Stromal cell of bone marrow (primary cell): ENCODE measurements around the gene MEGF11.

ENCODE experiments used
- DNase-seq: peaks from one replicate; pipeline ENCODE4 v3.0.0-alpha.2; 2012; ENCODE audit warnings: low read depth

Gene MEGF11

DNA sequence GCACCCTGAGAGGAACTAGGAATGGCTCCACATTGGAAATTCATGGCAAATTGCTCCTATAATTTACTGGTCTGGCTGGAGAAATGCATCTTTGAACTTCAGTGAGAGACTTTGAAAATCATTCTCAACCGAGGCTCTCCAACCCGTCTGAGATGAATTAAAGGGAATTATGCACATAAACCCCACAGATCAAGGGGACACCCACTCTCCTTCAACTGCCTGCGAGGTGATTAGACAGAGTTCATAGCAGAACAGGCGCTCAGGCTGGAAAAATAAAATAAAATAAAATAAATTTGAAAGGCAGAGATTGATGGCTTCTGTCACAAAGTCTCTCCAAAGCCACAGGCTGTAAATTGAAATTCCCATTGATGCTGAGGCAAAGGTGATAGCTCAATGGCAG is 37.7 kb downstream of the MEGF11 start:
- DNase-seq = no peak

DNA sequence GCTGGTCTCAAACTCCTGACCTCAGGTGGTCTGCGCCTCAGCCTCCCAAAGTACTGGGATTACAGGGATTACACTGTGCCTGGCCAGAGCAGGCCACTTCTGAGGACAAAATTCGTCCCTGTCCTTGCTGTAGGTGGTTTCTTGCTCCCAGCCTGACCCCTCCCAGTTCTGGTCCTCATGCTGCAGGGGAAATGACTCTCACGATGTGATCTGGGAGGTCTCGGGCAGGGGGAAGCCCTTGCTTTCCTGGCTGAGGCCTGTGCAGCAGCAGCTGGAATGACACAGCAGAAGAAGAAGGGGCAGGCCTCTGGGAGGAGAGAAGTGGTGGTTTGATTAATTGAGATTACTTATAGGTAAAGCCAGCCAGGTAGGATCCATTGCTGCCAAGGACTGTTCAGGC is 39.3 kb downstream of the MEGF11 start:
- no peak for DNase-seq

DNA sequence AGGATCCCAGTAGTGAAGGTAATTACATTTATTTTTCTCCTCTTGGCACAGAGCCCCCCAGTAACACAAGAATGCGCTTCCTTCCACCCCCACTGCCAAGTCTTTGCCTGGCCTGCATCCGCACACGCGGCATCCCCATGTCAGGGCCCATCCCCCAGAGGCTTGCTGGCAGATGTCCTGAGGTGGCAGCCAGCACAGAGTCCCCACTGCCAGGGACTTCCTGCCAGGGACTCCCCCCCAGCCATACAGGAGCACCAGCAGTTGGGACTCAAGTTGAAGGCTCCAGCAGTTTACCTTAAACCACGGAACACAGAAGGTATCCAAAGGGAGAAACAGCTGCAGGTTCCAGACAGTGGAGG is 41.0 kb downstream of the MEGF11 start:
- no peak for DNase-seq

DNA sequence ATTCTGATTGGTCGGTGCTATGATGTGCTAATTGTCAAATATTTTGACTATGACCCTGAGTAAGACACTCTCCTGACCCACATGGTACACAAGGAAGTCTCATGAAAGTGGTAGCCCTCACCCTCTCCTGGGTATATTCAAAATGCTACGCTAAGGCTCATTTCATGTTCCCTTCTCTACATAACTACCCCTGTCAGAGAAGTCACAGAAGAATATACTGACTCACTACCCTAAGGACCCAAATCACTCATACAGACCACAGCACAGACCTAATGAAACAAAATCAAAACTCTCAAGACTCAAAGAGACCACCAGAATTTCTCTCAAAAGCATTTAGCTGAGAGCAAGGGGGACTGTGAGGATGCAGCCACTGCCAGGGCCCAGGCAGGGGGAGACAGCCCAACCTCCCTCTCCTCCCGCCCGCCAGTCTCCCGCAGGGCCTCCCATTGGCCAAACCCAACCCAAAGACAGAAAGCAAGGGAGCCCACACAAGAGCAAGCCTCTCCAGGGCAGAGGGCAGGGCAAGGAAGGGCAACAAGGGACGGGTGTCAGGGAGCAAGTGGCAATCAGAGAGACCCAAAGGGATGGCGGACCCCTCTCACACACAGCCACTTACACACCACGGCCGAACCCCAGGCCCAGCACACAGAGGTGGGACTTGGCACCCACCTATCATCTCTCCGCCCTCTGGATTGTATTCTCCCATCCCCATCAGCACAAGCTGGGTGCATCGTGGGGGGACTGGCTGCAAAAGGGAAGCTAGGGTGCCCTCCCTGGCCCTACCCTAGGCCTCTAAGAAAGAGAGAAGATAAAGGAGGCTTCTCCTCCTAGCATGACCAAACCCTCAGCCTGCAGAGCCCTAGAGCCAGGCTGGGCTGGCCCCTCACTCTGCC is 41.6 kb downstream of the MEGF11 start:
- no peak for DNase-seq

DNA sequence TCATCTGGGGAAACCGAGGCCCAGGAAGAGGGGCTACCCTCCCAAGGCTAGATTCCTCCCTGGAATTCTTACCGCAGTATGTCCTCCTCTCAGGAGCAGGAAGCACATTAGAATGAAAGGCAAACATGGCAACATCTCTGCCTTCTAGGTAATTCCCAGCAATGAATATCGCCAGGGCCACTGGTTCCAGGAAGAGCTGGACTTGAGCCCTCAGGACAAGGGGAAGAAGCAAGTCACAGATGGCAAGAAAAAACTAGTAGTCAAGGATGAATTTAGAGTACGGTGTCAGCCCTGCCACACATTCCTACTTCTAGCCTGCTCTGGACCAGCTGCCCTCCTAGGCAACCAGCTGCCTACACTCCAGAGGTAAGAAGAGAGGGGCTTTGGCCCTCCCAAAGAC is 42.9 kb downstream of the MEGF11 start:
- DNase-seq = no peak

DNA sequence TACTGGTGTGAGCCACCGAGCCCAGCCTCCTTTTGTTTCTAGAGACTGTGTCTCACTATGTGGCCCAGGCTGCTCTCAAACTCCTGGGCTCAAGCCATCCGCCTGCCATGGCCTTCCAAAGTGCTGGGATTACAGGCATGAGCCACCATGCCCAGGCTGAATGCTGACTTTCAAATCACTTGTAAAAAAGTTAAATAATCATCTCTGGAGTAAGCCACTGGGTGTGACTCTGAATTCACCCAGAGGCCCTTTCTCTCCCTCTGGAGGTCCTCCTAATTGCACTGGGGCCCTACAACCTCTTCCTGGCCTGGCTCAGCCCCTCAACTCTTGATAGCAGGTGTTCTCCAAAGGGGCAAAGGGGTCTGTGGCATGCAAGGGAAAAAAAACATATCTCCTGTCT is 54.8 kb downstream of the MEGF11 start:
- no peak for DNase-seq

DNA sequence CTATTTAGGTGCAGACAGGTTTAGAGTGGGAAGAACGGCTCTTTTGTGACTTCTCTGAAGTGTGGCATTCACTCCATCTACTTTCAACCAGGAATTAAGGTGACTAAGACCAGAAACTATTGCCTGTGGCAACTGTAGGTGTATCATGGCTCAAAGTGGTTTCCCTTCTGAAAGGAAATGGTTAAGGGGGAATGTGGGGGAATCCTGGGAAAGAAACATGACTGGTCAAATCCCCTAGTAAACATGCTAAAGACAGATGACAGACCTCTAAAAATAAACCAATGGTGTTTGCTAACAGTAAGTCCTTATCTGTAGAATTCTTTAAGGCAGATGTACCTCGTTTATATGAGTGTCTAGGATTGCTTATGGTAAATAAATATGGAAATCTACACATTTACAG is 56.9 kb downstream of the MEGF11 start:
- DNase-seq = no peak

DNA sequence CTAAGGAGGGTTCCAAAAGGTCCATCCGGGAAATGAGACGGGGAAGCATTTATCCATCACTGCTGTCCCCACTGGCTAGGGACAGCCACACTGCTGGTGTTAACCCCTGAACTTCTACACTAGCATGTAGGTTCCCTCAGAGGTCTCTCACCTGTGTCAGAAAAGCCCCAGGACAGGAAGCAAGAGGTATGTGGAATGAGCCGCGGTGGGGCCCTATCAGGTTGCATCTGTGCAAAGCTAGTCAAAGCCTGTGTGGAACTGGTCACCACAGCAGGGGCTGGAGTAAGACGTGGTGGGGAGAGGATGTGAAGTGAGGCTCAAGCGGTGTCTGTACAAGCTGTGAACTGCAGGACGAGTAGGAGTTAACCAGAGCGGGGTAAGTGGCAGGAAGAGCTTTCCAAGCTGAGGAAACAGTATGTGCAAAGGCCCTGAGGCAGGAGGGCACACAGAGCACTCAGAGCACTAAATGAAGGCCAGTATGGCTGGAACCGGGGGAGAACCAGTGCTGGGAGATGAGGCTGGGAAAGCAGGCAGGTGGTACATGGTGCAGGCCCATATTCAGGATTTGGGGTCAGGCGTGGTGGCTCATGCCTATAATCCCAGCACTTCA is 57.8 kb downstream of the MEGF11 start:
- no peak for DNase-seq

DNA sequence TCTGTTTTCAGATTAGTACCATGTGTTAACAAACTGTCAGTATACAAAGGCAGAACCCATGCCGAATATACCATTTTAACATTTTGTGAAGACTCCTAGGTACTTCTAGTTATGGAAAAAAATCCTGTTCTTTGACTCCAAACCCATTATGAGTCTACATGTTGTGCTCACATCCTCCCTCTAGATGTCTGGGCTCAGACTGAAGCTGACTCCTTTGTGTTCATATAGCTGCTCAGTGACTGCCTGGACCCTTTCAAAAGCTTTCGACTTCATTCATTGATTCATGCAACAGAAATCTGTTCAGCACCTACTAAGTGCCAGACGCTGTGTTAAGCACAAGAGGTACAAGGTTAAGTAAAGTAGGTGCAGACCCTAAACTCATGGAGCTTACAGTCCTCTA is 60.5 kb downstream of the MEGF11 start:
- DNase-seq = no peak

DNA sequence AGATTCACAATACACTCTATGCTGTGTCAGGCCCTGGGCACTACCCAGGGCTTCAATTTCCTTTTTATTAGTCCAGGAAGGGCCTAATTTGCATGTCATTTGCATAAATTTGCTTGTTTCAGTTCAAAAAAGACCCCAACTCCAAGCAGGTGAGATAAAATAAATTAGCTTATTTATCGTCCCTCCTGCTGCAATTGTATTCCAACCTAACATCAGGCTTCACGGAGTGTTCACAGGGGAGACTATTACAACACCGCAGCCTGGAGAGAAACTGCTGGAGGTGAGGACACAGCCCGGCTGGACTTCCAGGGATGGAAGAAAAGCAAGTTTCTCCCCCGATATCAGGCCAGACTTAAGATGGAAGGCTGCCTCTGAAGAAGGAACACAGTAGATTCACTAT is 62.8 kb downstream of the MEGF11 start:
- DNase-seq = no peak

DNA sequence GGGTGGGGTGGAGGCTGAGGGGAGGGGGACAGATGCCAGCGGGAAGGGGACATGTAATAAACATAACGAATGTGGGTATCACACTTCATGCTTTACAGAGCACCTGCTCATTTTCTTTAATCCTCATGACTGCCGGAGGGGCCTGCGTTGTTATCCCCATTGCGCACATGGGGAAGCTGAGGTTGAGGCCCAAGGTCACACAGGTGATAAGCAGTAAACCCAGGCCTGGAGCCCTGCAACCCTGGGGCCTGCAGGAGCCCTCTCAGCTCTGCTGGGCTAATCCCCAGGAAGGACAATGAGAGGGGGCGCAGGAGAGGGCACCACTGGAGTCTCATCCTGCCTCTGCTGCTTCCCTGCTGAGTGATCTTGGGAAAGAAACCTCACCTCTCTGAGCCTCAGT is 64.3 kb downstream of the MEGF11 start:
- no peak for DNase-seq

DNA sequence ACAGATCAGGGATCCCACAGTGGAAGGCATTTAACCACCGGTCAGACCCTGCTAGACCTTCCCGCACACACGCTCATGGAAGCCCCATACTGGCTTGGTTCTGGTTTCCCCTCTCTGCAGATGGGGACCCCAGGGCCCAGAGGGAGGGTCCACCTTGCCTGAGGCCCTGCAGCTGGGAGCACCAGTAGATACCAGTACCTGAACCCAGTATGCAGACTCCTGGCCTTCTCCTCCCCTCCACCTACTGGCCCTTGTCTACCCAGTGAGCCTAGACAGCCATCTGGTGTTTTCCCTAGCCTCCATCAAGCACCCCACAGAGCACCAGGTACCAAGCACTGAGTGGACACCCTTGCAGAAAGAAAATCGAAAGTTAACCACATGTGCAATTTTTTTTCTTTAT is 65.1 kb downstream of the MEGF11 start:
- no peak for DNase-seq

DNA sequence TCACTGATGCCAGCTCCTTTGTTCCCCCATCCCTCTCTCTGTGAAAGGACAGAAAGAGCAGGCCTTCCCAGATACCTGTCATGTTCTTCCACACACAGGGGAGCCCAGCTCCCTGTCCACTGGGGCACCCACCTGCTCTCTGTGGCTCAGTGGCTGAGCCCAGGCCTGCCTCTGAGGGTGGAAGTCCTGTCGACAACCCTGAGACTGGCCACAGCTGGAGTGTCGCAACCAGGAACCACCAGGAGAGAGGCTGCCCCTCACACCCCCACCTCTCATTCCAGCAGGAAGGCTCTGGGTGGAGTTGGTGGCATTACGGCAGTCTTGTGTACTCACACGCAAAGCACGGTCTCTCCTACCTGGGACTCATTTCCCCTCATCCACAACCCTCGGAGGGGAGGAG is 66.3 kb downstream of the MEGF11 start:
- no peak for DNase-seq

DNA sequence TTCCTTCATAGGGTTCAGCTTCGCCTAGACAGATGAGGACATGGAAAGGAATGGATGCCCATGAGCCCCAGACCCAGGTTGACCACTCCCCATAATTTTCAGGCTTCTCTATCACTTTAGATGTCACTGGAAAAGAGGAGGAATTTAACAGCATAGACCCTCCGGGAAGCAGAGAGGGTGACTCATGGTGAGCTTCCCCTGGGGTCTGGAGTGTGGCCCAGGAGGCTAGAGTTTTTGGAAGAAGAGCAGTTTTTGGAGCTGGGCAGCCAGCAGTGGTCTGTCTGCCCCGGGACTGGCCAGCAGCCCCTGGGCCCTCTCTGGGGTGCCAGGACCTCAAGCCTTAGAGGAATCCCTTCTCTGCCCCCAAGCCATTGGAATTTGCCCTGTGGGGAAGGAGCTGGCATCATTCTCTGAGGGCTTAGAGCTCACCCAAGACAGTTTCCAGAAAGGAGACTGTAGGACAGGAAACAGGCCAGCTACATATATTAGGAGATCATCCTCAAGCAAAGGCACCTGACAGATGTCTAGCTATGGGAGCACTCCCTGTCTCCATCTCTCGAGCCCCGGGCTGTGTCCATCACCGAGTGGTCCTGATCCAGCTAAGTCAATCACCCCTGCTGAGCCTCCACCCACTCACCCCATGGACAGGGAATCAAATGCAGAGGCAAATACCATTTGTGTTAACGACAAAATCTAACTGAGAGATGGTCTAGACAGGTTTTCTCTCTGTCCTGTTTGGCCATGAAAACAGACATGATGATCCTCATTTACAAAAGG is 67.3 kb downstream of the MEGF11 start:
- no peak for DNase-seq

DNA sequence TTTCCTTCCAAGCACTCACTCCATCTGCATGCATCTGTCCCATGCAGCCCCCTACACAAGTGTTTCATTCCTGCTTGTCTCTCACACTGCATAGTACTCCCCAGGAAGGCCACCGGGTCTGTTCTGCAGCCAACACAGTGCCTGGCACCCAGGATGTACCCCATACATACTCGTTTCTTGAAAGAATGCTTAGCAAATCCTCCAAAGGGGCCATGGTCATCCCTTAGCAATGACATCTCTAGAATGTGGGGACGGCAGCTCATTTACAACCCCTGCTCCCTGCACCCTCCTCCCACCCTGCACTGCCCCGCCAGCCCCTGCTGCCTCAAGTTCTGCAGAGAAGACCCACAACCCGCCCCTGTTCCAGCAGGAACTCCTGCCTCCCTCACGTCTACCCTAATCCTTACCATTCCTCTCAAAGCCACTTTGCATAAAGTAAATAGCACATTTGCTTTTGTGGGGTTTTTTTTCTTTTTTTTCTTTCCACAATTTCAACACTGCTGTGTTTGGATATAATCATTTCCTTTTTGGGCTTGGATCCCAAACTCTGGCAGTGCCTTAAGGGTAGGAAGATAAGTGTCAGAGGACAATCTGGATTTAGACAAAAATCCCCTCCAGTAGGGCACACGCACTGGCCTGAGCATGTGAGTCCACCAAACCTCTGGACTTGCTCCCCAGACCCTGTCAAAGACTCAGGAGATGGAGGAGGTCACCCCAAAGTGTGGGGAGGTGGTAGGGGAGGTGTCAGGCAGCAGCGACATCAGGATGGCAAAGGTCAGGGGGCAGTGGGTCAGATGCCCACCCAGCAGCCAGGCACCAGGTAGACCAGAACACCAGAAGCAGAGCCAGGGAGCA is 68.4 kb downstream of the MEGF11 start:
- DNase-seq = no peak

DNA sequence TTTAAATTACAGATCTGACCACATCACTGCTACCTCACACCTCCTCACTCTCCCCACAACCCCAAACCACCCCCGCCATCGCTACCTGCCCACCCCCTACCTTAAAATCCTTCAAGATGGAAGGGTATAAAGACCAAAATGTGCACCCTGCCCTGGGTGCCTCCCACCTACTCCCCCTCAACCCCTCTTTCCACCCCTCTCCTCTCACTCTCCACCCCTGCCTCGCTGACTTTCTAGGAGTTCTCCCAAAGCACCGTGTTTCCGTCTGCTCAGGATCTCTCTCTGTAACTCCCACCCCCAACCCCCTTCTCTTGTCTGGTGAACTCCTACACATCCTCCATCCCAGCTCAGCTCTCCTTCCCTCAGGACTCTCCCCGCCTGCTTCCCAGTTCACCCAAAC is 69.1 kb downstream of the MEGF11 start:
- DNase-seq = no peak

DNA sequence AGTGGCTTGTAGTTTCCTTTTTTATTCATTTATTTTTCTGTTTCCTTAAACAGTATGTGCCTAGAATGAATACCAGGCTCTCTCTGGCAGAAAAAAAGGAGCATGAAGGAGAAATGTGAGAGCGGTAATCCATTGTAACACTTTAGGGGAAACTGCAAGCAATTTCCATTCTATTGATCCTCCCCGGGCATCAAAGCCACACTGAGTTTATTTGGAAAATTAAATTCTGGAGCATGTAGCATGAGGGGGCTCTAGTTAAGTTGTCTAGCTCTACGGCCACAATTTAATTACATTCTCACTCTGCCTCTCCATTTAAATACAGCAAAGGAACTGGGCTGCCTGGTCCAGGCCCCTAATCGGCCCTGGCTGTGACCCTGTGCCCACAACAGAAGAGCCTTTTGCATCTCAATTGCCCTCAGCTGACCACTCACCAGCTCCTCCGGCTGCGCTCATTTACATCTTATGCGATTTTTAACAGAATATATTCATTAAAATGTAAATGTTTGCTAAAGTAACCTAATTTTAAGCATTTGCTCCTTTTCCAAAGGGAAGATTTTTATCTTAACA is 72.9 kb downstream of the MEGF11 start:
- DNase-seq = no peak

DNA sequence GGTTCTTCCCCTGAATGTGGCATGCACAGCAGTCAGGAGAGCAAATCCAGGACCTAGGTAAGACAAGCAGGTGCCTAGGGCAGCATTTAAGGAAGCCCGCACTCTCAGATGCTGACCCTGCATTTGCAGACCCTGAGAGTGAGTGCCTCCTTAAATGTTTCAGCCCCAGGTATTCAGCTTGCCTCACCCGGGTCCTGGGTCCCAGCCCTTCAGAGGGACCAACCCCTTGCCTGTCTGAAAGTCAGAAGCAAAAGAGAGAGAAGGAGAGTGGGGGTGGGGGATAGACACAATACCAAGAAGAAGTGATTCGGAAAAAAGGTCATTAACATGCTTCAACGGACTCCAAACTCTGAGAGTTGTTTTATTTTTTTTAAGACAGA is 75.0 kb downstream of the MEGF11 start:
- no peak for DNase-seq

DNA sequence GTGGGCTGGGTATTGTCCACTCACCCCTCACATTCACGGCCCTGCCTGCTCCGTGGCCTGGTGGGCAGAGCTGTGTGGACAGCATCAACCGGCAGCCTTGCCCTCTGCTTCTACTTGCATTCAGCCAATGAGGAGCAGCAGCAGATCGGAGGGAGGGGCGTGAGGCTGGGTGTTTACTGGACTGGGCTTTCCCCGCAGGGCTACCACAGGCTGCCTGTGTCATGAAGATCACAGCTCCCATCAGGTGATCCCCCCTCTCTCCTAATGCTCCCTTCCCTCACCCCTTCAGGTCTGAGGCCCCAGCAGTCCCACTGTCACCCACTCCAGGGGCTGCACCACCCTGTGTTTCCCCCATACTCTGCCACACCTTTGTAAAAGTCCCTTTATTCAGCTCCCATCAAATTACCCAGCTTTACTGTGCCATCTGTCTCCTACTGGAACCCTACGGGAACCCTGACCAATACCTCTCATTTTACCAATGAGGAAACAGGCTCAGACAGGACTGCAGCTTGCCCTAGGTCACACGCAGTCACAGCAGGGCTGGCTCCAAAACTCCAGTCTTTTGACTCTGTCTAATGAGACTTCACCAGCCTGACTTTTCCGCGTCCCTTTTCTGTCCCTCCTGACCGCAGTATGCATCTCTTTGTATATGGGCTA is 81.1 kb downstream of the MEGF11 start:
- no peak for DNase-seq

DNA sequence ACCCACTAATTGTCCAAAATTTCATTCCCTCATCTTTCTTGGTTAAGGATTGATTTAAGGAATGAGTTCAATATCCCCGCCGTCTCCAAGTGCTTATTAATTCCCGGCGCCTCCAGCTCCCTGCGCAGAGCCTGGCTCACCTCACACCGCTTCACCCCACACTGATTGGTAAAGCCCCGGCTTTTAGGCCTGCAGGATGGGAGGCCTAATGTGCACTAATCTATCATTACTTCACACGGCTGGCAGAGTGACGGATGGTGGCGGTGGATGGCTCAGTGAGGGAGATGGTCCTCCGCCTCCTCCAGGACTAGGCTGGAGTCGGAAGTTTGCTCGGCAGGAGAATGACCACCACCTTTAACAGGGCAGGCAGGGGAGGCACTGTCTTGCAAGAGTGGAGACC is 81.7 kb downstream of the MEGF11 start:
- no peak for DNase-seq

DNA sequence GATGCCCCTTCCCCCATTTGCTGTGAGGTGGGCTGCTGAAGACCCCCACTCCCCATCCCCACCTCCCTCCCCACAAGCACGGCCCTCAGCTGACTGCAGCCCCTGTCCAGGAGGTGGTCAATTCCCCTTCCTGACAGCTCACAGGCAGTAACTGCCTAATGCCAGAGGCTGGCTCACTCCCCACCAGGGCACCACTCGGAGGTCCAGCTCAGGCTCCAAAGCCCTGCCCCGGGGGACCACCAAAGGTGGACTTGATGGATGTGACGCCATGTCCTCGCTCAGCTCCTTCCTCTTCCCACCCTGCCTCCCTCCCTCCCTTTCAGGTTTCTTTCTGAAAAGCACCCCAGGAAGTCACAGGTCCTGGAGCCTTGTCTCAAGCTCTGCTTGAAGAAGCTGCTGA is 82.8 kb downstream of the MEGF11 start:
- DNase-seq = no peak
